ENCODE data around the gene KATNA1. TPM values are rescaled to one million over a fixed set of nuclear protein-coding genes. Genes with fewer than 3 reads are reported as not detected.

The KATNA1 gene
- total and polyA plus RNA-seq, 9 of the 15 experiments (the other 6 are each of a cell fraction or from before 2014, with no cell fraction given), result 22.5 to 76.9 (median 45.0) TPM

DNA sequence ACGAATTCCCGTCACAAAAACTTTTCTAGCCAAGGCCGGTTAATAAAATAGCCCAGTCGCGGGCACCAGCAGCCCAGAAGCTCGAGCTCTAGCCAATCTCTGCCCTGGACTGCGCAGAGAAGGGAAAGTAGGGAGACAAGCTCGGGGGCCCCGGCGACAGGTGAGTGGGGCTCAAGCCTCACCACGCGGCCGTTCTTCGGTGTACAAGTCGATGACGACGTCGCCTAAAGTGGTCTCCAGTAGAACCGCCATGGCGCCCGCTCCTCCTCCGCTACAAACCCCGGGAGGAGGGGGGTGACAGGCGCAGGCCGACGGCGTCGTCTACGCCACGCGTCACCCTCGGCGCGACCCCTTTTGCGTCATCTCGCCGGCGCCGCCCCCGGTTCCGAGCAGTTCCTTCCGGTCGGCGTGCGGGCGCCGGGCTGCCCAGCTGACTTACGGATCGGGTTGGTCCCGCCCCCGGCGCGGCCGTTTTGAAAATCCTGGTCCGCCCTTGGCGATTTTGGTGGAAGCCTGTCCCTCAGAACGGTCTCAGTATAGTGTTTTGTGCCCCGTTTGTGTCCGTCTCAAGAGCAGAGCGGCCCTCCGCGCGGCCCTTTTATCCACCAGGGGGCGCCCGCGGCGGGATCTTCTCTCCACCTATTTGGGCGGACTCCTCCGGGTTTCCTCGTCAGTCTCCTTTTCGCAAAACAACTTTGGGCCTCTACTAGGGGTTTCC is 102.6 kb downstream of the KATNA1 start, which contains the start of gene PPIL4 (continued):
- peak in 1 of 2 experiments; percentile 99; a peak in 2 of 4 replicates for TF ChIP-seq ZNF639 (CRISPR knock-in tag; conservative IDR thresholded peaks at IDR 0.05 in 1 of 2, IDR thresholded peaks at IDR 0.05 in 1 of 2)
- TF ChIP-seq, protein P1, sequence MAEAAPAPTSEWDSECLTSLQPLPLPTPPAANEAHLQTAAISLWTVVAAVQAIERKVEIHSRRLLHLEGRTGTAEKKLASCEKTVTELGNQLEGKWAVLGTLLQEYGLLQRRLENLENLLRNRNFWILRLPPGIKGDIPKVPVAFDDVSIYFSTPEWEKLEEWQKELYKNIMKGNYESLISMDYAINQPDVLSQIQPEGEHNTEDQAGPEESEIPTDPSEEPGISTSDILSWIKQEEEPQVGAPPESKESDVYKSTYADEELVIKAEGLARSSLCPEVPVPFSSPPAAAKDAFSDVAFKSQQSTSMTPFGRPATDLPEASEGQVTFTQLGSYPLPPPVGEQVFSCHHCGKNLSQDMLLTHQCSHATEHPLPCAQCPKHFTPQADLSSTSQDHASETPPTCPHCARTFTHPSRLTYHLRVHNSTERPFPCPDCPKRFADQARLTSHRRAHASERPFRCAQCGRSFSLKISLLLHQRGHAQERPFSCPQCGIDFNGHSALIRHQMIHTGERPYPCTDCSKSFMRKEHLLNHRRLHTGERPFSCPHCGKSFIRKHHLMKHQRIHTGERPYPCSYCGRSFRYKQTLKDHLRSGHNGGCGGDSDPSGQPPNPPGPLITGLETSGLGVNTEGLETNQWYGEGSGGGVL (CRISPR knock-in tag; IDR thresholded peaks at IDR 0.05), result no peak
- no peak for TF ChIP-seq NCOA4 (IDR thresholded peaks at IDR 0.05; ENCODE audit: partially characterized antibody)
- no peak for TF ChIP-seq KAT2B (IDR thresholded peaks at IDR 0.05; ENCODE audit: low read depth, low read length)
- peak; percentile 5; the same call in 1 of the 2 replicates for TF ChIP-seq KLF6 (CRISPR knock-in tag; IDR thresholded peaks at IDR 0.05; ENCODE audit: borderline replicate concordance)
- TF ChIP-seq ZBTB17 (CRISPR knock-in tag; IDR thresholded peaks at IDR 0.05), result peak; percentile 72
- peak; percentile 14 for TF ChIP-seq GTF2B (IDR thresholded peaks at IDR 0.05; ENCODE audit: extremely low read depth, insufficient read length)
- no peak for TF ChIP-seq KDM1A (IDR thresholded peaks at IDR 0.05)
- TF ChIP-seq RAD21 (CRISPR knock-in tag; conservative IDR thresholded peaks at IDR 0.05 in 1 of 2, IDR thresholded peaks at IDR 0.05 in 1 of 2), result peak; percentile 60 to 64
- no peak for TF ChIP-seq ZFP36 (IDR thresholded peaks at IDR 0.05; ENCODE audit: low read depth, low read length, partially characterized antibody)
- TF ChIP-seq NFYB (IDR thresholded peaks at IDR 0.05; ENCODE audit: extremely low read depth, insufficient read length), result no peak
- TF ChIP-seq ZNF644 (tag; IDR thresholded peaks at IDR 0.05; ENCODE audit: low read depth), result 0 out of 2 replicates have a peak, but pooled peaks have one; percentile 33
- TF ChIP-seq TAF1 (IDR thresholded peaks at IDR 0.05; ENCODE audit: control insufficient read depth, extremely low read depth, insufficient read depth, low read length, severe bottlenecking), result peak; percentile 76
- TF ChIP-seq, protein P2, sequence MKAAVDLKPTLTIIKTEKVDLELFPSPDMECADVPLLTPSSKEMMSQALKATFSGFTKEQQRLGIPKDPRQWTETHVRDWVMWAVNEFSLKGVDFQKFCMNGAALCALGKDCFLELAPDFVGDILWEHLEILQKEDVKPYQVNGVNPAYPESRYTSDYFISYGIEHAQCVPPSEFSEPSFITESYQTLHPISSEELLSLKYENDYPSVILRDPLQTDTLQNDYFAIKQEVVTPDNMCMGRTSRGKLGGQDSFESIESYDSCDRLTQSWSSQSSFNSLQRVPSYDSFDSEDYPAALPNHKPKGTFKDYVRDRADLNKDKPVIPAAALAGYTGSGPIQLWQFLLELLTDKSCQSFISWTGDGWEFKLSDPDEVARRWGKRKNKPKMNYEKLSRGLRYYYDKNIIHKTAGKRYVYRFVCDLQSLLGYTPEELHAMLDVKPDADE (conservative IDR thresholded peaks at IDR 0.05; ENCODE audit: control insufficient read depth, low read depth, low read length), result peak; percentile 98
- peak; percentile 83 for TF ChIP-seq PKNOX1 (IDR thresholded peaks at IDR 0.05)
- peak; percentile 27; the same call in 1 of the 2 replicates for TF ChIP-seq ZNF583 (CRISPR knock-in tag; IDR thresholded peaks at IDR 0.05)
- peak; percentile 54; the same call in 1 of the 2 replicates for TF ChIP-seq JUN (IDR thresholded peaks at IDR 0.05; ENCODE audit: borderline replicate concordance, low read depth, low read length)
- 0 out of 2 replicates have a peak, but pooled peaks have one; percentile 79 for TF ChIP-seq JUN (CRISPR knock-in tag; IDR thresholded peaks at IDR 0.05; ENCODE audit: borderline replicate concordance)
